Measurements from ENCODE around the gene HSD17B14. TPM values are rescaled to one million over a fixed set of nuclear protein-coding genes. Genes with fewer than 3 reads are reported as not detected.
"Not testable (repeated sequence)": the region's sequence is repeated elsewhere in the genome, so short reads cannot be mapped to it uniquely, and the experiment has no call there.

Gene HSD17B14
- total RNA-seq, result 10 to 100 TPM in 2 of 5 donors, 1 to 10 TPM in 2, not detected in 1; 2.8 to 41.4 (median 17.3) TPM
- polyA plus RNA-seq, result 1 to 10 TPM; 5.4 to 9.8 (median 9.4) TPM
- long read RNA-seq, donor 1, result 0 reads
- long read RNA-seq, donor 2, transcript HSD17B14-201 (9 exons, 1,238 nt), result major isoform, 5 of 5 reads
- long read RNA-seq, donor 2, partial matches to known transcripts, result 0 of 5 reads
- long read RNA-seq, donor 2, other reads (novel, unspliced or antisense), result 0 of 5 reads
- long read RNA-seq, donor 3, partial matches to known transcripts, result 0 of 1 reads
- long read RNA-seq, donor 3, other reads (novel, unspliced or antisense), result 0 of 1 reads
- long read RNA-seq, donor 4, result 0 reads
- long read RNA-seq, donor 5, partial matches to known transcripts, result 0 of 3 reads
- long read RNA-seq, donor 5, other reads (novel, unspliced or antisense), result 0 of 3 reads
- long read RNA-seq, donor 6, result 0 reads
- long read RNA-seq, donor 7, partial matches to known transcripts, result 0 of 2 reads
- long read RNA-seq, donor 7, other reads (novel, unspliced or antisense), result 0 of 2 reads
- long read RNA-seq, donor 8, partial matches to known transcripts, result 0 of 2 reads
- long read RNA-seq, donor 8, other reads (novel, unspliced or antisense), result 0 of 2 reads
- long read RNA-seq, donor 9, partial matches to known transcripts, result 0 of 3 reads
- long read RNA-seq, donor 9, other reads (novel, unspliced or antisense), result 0 of 3 reads
- long read RNA-seq, donor 10, partial matches to known transcripts, result 0 of 1 reads
- long read RNA-seq, donor 10, other reads (novel, unspliced or antisense), result 0 of 1 reads

DNA sequence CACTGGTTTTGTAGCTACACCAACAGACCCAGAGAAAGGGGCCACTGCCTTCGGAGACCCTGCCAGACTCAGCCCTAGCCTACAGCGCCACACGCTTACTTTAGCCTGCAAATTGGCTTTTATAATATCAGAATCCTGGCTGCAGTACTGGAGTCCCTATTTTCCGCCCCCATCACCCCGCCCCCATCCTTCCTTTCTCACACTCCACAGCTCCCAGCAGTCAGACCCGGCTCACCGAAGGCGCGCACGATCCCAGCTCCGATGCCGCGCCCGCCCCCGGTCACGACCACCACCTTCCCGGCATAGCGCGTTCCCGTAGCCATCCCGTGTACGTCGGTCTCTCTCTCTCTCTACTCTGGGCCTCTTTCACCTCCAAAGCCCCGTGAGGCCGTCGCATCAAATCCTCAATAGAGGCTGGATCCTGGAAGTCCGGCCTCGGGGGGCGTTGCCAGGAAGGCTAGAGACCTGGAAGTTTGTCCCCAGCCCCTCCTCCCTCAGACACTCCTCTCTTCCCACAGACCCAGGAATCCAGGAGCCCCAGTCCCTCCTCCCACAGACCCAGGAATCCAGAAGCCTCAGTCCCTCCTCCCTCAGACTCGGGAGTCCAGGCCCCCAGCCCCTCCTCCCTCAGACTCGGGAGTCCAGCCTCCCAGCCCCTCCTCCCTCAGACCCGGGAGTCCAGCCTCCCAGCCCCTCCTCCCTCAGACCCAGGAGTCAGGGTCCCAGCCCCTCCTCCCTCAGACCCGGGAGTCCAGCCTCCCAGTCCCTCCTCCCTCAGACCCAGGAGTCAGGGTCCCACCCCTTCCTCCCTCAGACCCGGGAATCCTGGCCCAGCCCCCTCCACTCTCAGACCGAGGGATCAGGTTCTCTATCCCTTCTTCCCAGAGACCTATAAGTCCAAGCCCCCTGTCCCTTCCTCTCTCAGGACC is at the start of gene HSD17B14:
Gene HSD17B14, minus strand, starts transcription at position 403 of the 929 bp plus-strand sequence. Its CDS starts 80 bp downstream, at position 323.
- 14 to 30% (median 20%) methylated on average over 35 of the region's 35 CpGs for WGBS, 5 donors
- no peaks in the 10 kb centered on the region for H3K9me3 ChIP-seq
- peak within 1 kb of the TSS; percentile 17 to 89 (median 66) for H3K27ac ChIP-seq
- no peak for TF ChIP-seq EP300 (IDR thresholded peaks at IDR 0.05)
- TF ChIP-seq POLR2AphosphoS5 (IDR thresholded peaks at IDR 0.05), result no peak
- TF ChIP-seq POLR2A (IDR thresholded peaks at IDR 0.05), result no peak
- TF ChIP-seq, protein P1, sequence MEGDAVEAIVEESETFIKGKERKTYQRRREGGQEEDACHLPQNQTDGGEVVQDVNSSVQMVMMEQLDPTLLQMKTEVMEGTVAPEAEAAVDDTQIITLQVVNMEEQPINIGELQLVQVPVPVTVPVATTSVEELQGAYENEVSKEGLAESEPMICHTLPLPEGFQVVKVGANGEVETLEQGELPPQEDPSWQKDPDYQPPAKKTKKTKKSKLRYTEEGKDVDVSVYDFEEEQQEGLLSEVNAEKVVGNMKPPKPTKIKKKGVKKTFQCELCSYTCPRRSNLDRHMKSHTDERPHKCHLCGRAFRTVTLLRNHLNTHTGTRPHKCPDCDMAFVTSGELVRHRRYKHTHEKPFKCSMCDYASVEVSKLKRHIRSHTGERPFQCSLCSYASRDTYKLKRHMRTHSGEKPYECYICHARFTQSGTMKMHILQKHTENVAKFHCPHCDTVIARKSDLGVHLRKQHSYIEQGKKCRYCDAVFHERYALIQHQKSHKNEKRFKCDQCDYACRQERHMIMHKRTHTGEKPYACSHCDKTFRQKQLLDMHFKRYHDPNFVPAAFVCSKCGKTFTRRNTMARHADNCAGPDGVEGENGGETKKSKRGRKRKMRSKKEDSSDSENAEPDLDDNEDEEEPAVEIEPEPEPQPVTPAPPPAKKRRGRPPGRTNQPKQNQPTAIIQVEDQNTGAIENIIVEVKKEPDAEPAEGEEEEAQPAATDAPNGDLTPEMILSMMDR (IDR thresholded peaks at IDR 0.05), result peak in 3 of 7 experiments; percentile 3 to 20 (median 10)
- intact Hi-C loops (cut with DNase I; ENCODE audit: low total_unique reads), result no loop called here
- peaks cover 0 to 6% (median 0%) of the 10 kb centered on the region in 3 donors for H3K27me3 ChIP-seq
- H3K36me3 ChIP-seq, result peaks cover 0 to 23% (median 8%) of the 10 kb centered on the region in 4 donors
- H3K4me3 ChIP-seq, result peak within 1 kb of the TSS; percentile 38 to 44 (median 42)
- H3K4me1 ChIP-seq, result peaks cover 12 to 26% (median 19%) of the 10 kb centered on the region in 4 donors
- DNase-seq, result peak in 1 of 2 donors; percentile 78

DNA sequence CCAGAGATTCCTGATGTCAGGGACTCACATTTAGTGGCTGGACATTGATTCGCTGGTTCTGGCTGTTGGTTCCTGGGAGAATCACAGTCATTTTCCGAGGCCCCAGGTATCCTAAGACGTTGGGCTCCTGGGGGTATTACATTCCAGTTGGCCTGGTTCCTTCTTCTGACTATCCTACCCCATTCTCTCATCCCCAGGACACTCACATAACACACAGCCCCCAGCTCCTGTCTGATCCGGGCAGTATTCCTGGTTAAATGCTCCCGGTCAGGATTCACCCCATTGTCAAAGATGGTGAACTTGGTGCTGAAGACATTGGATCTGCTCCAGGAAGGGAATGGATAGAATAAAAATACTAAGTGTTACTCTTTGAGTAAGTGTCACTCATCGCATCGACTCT is 47.4 kb upstream of the HSD17B14 start:
- DNase-seq, result no peak
- no peaks in the 10 kb centered on the region for H3K9me3 ChIP-seq
- TF ChIP-seq POLR2A (IDR thresholded peaks at IDR 0.05) (no peak), EP300 (IDR thresholded peaks at IDR 0.05) (no peak), POLR2AphosphoS5 (IDR thresholded peaks at IDR 0.05) (no peak)
- TF ChIP-seq, protein P1 (IDR thresholded peaks at IDR 0.05), result no peak
- peaks cover 8 to 27% (median 10%) of the 10 kb centered on the region in 4 donors for H3K4me1 ChIP-seq
- 89 to 98% (median 98%) methylated on average over 6 to 7 of the region's 7 CpGs for WGBS, 5 donors
- peaks cover 0 to 7% (median 2%) of the 10 kb centered on the region in 4 donors for H3K36me3 ChIP-seq
- H3K4me3 ChIP-seq, result no peak overlapping the region
- intact Hi-C loops (cut with DNase I; ENCODE audit: low total_unique reads), result no loop called here
- H3K27ac ChIP-seq, result no peak overlapping the region
- no peaks in the 10 kb centered on the region for H3K27me3 ChIP-seq

DNA sequence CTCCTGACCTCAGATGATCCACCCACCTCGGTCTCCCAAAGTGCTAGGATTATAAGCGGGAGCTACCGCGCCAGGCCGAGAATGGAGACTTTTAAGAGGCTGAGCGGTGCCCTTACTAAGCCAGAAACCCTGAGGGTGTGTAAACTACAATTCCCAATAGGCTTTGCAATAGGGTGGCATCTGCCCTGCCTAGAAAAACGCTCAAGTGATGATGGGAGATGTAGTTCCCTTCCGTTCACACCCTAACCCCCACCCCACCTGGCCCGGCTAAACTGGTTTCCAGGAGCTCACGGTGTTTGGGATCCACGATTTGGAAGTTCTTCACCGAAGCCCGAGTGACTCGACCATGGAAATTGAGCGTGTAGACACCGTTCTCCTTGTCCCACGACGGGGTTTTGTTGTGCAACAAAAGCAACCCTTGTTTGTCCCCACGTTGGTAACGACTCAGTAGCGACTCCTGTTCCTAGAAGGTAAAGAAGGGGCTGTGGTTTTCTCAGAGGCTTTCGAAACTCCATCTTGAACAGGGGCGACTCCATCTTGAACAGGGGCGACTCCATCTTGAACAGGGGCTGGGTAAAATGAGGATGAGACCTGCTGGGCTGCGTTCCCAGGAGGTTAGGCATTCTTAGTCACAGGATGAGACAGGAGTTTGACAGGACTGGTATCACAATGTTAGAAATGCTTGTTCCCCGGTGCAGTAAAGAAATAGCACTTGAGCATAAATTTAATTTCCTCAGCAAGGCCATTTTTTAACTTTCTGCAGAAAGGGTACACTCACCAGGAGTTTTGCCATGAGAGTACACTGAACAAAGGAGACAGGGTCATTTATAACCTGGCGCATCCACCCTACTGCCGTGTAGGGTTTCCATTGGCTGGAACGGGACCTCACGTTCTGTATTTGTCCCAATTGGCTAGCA is 45.7 kb upstream of the HSD17B14 start:
- TF ChIP-seq EP300 (IDR thresholded peaks at IDR 0.05), result no peak
- TF ChIP-seq, protein P1 (IDR thresholded peaks at IDR 0.05), result no peak
- no peak for TF ChIP-seq POLR2A (IDR thresholded peaks at IDR 0.05)
- TF ChIP-seq POLR2AphosphoS5 (IDR thresholded peaks at IDR 0.05), result no peak
- H3K27ac ChIP-seq, result peak overlapping the region in 2 of 5 donors; percentile 19 to 37
- peak in 1 of 2 donors; percentile 32 for DNase-seq
- no peaks in the 10 kb centered on the region for H3K9me3 ChIP-seq
- 81 to 84% (median 83%) methylated on average over 30 of the region's 30 CpGs for WGBS, 5 donors
- H3K27me3 ChIP-seq, result no peaks in the 10 kb centered on the region
- peaks cover 18 to 45% (median 27%) of the 10 kb centered on the region in 4 donors for H3K4me1 ChIP-seq
- peaks cover 4 to 23% (median 18%) of the 10 kb centered on the region in 4 donors for H3K36me3 ChIP-seq
- intact Hi-C loops (cut with DNase I; ENCODE audit: low total_unique reads), result no loop called here
- H3K4me3 ChIP-seq, result no peak overlapping the region

DNA sequence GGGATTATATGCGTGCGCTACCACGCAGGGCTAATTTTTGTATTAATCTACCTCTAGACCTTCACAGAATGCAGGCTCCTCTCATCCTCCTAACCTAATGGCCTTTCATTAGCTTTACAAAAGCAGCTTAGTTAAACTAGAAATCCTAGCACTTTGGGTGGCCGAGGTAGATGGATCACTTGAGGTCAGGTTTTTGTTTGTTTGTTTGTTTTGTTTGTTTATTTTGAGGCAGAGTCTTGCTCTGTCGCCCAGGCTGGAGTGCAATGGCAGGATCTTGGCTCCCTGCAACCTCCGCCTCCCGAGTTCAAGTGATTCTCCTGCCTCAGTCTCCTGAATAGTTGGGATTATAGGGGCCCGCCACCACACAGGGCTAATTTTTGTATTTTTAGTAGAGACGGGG is 43.4 kb upstream of the HSD17B14 start:
- intact Hi-C loops (cut with DNase I; ENCODE audit: low total_unique reads), result not testable (repeated sequence)

More for the DNA sequence above, 43.4 kb upstream of the HSD17B14 start:
- peaks cover 38 to 68% (median 48%) of the 10 kb centered on the region in 4 donors for H3K4me1 ChIP-seq
- not testable (repeated sequence) for DNase-seq, H3K27me3 ChIP-seq, H3K9me3 ChIP-seq, H3K4me3 ChIP-seq
- WGBS, 5 donors, result 77 to 91% (median 87%) methylated on average over 9 of the region's 9 CpGs
- H3K36me3 ChIP-seq, result peaks cover 23 to 43% (median 38%) of the 10 kb centered on the region in 4 donors
- peak overlapping the region; percentile 44 to 100 (median 63) for H3K27ac ChIP-seq

Measured in stomach (tissue), 19 donors.